ENCODE measurements around the gene PFN2.

DNA sequence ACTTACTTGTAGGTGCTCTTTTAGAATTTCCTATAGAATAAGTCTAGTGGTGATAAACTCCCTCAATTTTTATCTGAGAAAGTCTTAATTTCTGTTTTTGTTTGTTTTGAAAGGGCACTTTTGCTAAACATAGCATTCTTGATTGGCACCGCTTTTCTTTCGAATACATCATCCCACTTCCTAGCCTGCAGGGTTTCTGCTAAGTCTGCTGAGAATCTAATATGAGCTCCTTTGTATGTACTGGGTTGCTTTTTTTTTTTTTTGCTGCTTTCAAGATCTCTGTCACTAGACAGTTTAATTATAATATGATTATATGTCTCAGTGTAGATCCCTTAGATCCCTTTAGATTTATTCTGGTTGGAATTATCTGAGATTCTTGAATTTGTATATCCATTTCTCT is 21.5 kb downstream of the PFN2 start:
- TF ChIP-seq CTCF (conservative IDR thresholded peaks at IDR 0.05 in 1 of 2, IDR thresholded peaks at IDR 0.05 in 1 of 2; ENCODE audit: low read depth in 1 of 2, low read length in 2 of 2) (no peak), EZH2 (IDR thresholded peaks at IDR 0.05; ENCODE audit: low read length, missing control alignments) (no peak)

All from fibroblast of lung (primary cell).